ENCODE results near the gene SSH2.

SSH2 gene

DNA sequence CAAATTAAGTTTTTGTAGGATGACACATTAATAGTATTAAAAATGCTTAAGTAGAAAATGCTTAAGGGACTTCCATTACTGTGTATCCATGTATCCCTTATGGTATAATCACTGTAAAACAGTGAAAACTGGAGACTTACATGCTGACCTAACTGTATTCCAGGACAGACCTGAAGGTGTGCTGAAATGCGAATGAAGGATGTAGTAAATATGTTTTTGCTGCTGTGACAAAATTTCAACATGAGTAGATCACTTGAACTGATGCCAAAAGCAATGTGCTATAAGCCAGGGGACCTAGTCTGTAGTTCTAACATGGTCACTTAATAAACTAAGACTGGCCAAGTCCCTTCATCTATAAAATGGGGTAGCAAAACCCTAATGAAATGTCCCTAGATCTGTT lies 165.3 kb downstream of the SSH2 start:
- no peak overlapping the region for H3K4me3 ChIP-seq (ENCODE audit: low read depth in 1 of 2, low read length in 2 of 2)
- H3K27me3 ChIP-seq (ENCODE audit: insufficient read depth, low read length, poor library complexity): no peaks in the 10 kb centered on the region
- H4K20me1 ChIP-seq (ENCODE audit: insufficient read depth, low read length): peaks cover 27% of the 10 kb centered on the region
- H3K79me2 ChIP-seq (ENCODE audit: insufficient read depth, low read length): 0 out of 2 replicates have a peak, but pooled peaks cover under 1% of the 10 kb centered on the region
- no peak overlapping the region for H2AFZ ChIP-seq (ENCODE audit: low read depth, low read length)
- no peak for DNase-seq
- ATAC-seq (ENCODE audit: insufficient read depth, low read depth): no peak
- TF ChIP-seq EZH2 (IDR thresholded peaks at IDR 0.05; ENCODE audit: borderline replicate concordance, low read depth, low read length, severe bottlenecking): no peak
- TF ChIP-seq, protein P1, sequence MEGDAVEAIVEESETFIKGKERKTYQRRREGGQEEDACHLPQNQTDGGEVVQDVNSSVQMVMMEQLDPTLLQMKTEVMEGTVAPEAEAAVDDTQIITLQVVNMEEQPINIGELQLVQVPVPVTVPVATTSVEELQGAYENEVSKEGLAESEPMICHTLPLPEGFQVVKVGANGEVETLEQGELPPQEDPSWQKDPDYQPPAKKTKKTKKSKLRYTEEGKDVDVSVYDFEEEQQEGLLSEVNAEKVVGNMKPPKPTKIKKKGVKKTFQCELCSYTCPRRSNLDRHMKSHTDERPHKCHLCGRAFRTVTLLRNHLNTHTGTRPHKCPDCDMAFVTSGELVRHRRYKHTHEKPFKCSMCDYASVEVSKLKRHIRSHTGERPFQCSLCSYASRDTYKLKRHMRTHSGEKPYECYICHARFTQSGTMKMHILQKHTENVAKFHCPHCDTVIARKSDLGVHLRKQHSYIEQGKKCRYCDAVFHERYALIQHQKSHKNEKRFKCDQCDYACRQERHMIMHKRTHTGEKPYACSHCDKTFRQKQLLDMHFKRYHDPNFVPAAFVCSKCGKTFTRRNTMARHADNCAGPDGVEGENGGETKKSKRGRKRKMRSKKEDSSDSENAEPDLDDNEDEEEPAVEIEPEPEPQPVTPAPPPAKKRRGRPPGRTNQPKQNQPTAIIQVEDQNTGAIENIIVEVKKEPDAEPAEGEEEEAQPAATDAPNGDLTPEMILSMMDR (IDR thresholded peaks at IDR 0.05; ENCODE audit: borderline replicate concordance, extremely low read depth, low read length, poor library complexity, severe bottlenecking): no peak
- no peak overlapping the region for H3K27ac ChIP-seq (ENCODE audit: low read length)
- no peak overlapping the region for H3K9ac ChIP-seq (ENCODE audit: low read depth, low read length)
- H3K36me3 ChIP-seq (ENCODE audit: insufficient read depth, low read length): no peaks in the 10 kb centered on the region
- H3K4me2 ChIP-seq (ENCODE audit: insufficient read depth, low read length): no peak overlapping the region
- H3K4me1 ChIP-seq (ENCODE audit: insufficient read depth, low read length): peaks cover 24% of the 10 kb centered on the region
- H3K9me3 ChIP-seq (ENCODE audit: insufficient read depth, low read length, severe bottlenecking): no peaks in the 10 kb centered on the region

DNA sequence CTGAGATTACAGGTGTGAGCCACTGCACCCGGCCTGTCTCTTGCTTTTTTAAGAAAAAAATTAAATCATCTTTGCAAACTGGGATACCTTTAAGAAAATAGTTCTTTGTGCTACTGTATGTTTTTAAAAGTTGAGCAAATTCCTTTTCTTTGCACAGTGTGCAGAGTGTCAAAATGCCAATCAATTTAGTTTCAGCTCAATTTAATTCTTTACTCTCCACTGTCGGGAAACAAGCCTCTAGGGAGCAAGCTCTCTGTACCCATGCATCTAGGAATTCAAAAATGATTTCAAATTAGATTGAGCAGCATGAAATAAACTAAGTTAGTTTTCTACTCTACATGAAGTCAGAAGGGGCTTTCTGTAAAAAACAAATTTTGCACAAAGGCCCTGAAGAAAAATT lies 165.8 kb downstream of the SSH2 start:
- H3K4me2 ChIP-seq (ENCODE audit: insufficient read depth, low read length): no peak overlapping the region
- no peak overlapping the region for H2AFZ ChIP-seq (ENCODE audit: low read depth, low read length)
- no peak overlapping the region for H3K9ac ChIP-seq (ENCODE audit: low read depth, low read length)
- TF ChIP-seq, protein P1 (IDR thresholded peaks at IDR 0.05; ENCODE audit: borderline replicate concordance, extremely low read depth, low read length, poor library complexity, severe bottlenecking): no peak
- no peak for TF ChIP-seq EZH2 (IDR thresholded peaks at IDR 0.05; ENCODE audit: borderline replicate concordance, low read depth, low read length, severe bottlenecking)
- no peaks in the 10 kb centered on the region for H3K27me3 ChIP-seq (ENCODE audit: insufficient read depth, low read length, poor library complexity)
- no peaks in the 10 kb centered on the region for H3K9me3 ChIP-seq (ENCODE audit: insufficient read depth, low read length, severe bottlenecking)
- H3K4me1 ChIP-seq (ENCODE audit: insufficient read depth, low read length): peaks cover 28% of the 10 kb centered on the region
- peaks cover 5% of the 10 kb centered on the region for H3K79me2 ChIP-seq (ENCODE audit: insufficient read depth, low read length)
- no peaks in the 10 kb centered on the region for H3K36me3 ChIP-seq (ENCODE audit: insufficient read depth, low read length)
- DNase-seq (no peak), ATAC-seq (ENCODE audit: insufficient read depth, low read depth) (no peak)
- H3K4me3 ChIP-seq (ENCODE audit: low read depth in 1 of 2, low read length in 2 of 2): no peak overlapping the region
- H3K27ac ChIP-seq (ENCODE audit: low read length): no peak overlapping the region
- peaks cover 32% of the 10 kb centered on the region for H4K20me1 ChIP-seq (ENCODE audit: insufficient read depth, low read length)

DNA sequence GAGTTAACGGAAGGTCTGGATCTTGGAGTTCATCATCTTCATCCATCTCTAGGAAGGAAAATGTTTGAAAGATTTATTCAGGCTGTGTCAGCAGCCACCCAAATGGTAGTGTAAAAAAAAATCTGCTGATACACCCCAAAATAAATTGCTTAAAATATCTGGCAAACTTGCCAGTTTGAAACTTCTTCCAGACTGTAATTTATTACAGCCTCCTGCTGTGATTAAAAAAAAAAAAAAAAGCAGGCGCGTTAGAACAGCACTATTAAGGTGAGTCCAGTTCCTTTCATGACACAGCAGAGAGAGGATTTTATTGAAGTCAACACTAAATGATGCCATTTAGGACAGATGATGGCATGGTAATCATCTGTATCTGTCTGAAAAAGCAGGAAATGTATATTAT lies 166.8 kb downstream of the SSH2 start:
- no peak for TF ChIP-seq EZH2 (IDR thresholded peaks at IDR 0.05; ENCODE audit: borderline replicate concordance, low read depth, low read length, severe bottlenecking)
- TF ChIP-seq, protein P1 (IDR thresholded peaks at IDR 0.05; ENCODE audit: borderline replicate concordance, extremely low read depth, low read length, poor library complexity, severe bottlenecking): no peak
- no peaks in the 10 kb centered on the region for H3K36me3 ChIP-seq (ENCODE audit: insufficient read depth, low read length)
- no peak for DNase-seq
- H3K79me2 ChIP-seq (ENCODE audit: insufficient read depth, low read length): peaks cover 11% of the 10 kb centered on the region
- no peaks in the 10 kb centered on the region for H3K9me3 ChIP-seq (ENCODE audit: insufficient read depth, low read length, severe bottlenecking)
- no peak for ATAC-seq (ENCODE audit: insufficient read depth, low read depth)
- no peak overlapping the region for H3K4me3 ChIP-seq (ENCODE audit: low read depth in 1 of 2, low read length in 2 of 2)
- H4K20me1 ChIP-seq (ENCODE audit: insufficient read depth, low read length): peaks cover 38% of the 10 kb centered on the region
- H2AFZ ChIP-seq (ENCODE audit: low read depth, low read length): no peak overlapping the region
- peaks cover 28% of the 10 kb centered on the region for H3K4me1 ChIP-seq (ENCODE audit: insufficient read depth, low read length)
- H3K27me3 ChIP-seq (ENCODE audit: insufficient read depth, low read length, poor library complexity): no peaks in the 10 kb centered on the region
- H3K9ac ChIP-seq (ENCODE audit: low read depth, low read length): no peak overlapping the region
- no peak overlapping the region for H3K27ac ChIP-seq (ENCODE audit: low read length)
- no peak overlapping the region for H3K4me2 ChIP-seq (ENCODE audit: insufficient read depth, low read length)
